Thyroid gland (tissue), 4 donors: ENCODE measurements around the gene UBE2QL1.

Experiments
- POLR2A ChIP-seq, 2 donors: fragments of 450-650 bp; IDR thresholded peaks; one replicate each; pipeline ENCODE4 v1.6.1; 2017; ENCODE audit warnings: antibody characterized with exemption in 2 of 2, mild to moderate bottlenecking in 2 of 2, moderate library complexity in 1 of 2
- TF ChIP-seq, protein P1 (sequence below), 6 experiments: fragments of 200-600 bp in 3 of 6; fragments of 450-650 bp in 3 of 6; sonication (generic) in 3 of 6; IDR thresholded peaks; one replicate each; pipeline ENCODE4 v1.5.1; 2016 to 2019; ENCODE audit warnings: antibody characterized with exemption in 6 of 6, mild to moderate bottlenecking in 2 of 6, inconsistent platforms in 1 of 6, moderate library complexity in 1 of 6

DNA sequence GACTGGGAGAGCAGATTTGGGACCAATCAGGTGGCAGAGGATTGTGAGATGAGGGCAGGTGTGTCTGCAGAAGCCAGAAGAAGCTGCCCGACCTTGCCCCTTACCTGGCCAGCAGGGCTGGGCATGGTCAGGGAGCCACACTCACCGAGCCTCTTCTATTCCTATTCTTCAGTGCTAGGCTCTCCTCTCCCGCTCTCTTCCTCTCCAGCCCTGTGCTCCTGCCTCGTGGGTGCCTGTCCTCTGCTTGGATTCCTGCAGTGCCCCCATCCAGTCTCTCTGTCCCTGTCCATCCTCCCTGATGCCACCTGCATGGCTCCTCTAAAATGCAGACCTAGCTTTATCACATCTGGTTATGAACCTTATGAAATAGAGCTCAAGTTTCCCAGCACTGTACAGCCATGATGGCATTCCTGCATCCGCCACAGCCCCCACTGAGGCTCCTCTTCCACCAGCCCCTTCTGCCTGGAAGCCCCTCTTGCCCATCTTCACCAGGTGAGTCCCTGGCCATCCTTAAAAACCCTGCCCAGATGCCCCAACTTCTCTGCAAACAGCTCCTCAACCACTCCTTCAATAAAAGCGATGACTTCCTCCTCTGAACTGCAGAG lies 8.2 kb downstream of the UBE2QL1 start:
- TF ChIP-seq, protein P1, sequence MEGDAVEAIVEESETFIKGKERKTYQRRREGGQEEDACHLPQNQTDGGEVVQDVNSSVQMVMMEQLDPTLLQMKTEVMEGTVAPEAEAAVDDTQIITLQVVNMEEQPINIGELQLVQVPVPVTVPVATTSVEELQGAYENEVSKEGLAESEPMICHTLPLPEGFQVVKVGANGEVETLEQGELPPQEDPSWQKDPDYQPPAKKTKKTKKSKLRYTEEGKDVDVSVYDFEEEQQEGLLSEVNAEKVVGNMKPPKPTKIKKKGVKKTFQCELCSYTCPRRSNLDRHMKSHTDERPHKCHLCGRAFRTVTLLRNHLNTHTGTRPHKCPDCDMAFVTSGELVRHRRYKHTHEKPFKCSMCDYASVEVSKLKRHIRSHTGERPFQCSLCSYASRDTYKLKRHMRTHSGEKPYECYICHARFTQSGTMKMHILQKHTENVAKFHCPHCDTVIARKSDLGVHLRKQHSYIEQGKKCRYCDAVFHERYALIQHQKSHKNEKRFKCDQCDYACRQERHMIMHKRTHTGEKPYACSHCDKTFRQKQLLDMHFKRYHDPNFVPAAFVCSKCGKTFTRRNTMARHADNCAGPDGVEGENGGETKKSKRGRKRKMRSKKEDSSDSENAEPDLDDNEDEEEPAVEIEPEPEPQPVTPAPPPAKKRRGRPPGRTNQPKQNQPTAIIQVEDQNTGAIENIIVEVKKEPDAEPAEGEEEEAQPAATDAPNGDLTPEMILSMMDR (IDR thresholded peaks at IDR 0.05), result no peak
- no peak for TF ChIP-seq POLR2A (IDR thresholded peaks at IDR 0.05)
